GM21515 (cell line): ENCODE measurements around the gene LCMT1.
A peak's percentile ranks its signal among the peaks of the same experiment; 100 is the strongest.
"Not testable (repeated sequence)": the region's sequence is repeated elsewhere in the genome, so short reads cannot be mapped to it uniquely, and the experiment has no call there.

ENCODE experiments used
- ATAC-seq: cut with Tn5 transposase; IDR thresholded peaks from one replicate; pipeline ENCODE4 v1.9.1; 2021; ENCODE audit not compliant: unreplicated experiment

LCMT1 gene

DNA sequence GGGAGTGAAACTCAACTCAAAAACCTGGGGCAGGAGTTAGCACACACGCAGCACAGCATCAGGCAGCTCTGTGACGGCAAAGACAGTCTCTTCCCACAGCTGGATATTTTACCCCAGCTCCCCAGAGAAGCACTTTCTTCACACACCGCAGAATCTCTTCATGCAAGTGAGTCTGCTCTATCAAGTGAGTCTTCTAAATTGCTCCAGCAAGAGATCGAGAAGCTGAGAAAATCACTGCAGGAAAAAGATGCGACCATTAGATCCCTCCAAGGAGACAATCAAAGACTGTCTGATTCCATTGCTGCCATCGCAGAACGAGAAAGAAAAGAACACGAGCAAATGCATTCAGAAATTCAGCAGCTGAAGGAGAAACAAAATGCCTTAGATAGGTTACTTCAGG, 16.9 kb upstream of the LCMT1 start:
- no peak for ATAC-seq

DNA sequence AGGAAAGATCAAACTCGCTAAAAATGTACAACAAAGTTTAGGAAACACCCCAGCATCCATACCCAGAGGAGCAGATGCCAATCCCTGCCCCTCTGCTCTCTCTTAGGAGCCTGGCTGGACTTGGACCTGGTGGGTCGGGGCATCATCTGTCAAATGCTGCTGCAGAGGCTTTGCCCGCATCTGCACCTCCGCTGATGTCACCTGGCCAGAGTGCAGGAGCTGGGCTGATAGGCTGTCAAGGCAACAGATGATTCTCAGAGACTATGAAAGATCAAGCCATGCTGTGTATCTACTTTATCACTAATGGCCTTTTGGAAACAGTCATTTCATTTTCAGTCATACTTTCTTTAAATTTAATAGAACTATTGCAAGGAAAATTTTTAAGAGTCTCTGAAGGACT, 15.9 kb upstream of the LCMT1 start:
- ATAC-seq: no peak

DNA sequence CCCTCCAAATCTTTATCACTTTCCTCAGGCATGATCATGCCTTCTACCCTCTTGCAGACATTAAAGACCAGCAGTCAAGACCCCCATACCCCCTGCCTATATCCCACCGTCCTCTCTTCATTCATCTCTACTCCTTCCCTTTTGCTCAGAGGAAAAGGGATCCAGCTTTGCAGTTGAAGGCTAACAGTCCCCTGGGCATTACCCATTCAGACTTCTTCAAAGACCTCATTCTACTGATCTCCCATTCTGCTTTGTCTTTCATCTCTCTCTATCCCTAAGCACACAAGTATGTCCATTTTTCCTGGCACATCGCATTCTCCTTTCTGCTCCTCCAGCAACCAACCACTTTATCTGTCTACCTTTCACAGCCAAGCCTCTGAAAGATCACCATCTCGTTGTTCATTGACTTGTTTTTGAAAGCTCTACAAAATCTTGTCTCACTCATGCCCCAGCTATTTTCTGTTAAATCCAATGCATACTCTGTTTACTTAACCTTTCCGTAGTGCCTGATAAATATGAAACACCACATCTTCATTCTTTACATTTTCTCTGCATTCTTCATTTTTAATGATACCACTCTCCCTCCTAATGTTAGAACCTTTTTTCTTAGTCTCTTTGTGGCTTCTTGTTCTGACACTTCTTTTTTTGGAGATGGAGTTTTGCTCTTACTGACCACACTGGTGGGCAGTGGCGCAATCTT, 14.1 kb upstream of the LCMT1 start:
- ATAC-seq: no peak

DNA sequence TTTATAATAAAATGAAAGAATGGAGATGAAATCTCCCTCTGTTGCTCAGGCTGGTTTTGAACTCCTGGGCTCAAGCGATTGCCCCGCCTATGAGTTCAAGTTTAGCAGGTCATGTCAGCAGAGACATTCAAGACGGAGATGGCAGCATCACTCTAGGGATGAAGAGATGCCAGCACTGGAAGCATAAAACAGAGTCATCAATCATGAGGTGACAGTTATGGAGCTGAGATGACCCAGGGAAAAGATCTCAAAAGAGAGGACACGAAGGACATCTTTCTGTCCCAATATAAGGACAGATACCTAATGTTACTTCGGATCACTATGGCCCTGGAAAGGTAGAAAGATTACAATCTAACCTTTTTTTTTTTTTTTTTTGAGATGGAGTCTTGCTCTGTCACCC, 11.0 kb upstream of the LCMT1 start:
- ATAC-seq: no peak

DNA sequence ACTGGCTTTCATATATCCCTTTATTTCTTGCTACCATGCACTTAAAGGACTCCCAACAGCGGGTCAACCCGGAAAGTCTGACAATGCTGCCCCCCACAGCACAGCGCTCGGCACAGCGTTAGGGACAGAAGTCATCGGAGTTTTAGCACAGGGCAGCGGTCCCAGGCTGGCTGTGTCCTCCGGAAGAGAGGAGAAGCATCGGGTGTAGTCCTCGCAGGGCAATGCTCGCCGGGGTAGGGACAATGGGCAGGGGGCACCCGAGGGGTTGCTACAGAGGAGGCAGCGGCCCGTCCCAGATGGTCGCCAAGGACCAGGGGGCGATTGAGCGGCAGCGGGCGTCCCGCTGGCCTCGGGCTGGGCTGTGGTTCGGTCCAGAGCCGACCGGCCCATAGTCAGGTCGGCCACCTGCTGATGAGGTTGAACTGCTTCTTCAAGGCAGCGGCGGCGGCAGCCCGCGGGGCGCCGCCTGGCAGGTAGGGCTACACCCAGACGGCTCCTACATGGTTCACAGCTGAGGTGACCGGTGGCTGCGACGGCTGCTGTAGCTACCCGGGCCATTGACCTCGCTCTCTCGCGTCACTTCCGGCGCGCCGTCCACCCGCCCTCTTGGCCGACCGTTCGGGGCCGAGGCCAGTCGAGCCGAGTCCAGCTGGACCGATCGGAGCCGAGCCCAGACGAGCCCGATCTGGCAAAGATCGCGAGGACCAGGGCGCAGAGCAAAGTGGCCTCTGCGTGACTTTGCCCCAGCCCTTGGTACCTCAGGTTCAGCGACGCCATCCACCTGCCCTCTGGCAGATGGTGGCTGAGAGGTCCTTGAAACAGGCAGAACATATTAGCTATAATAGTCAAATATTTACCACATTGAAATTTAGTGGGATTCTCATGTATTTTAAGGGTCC, 4.7 kb upstream of the LCMT1 start:
- peak; percentile 43 for ATAC-seq

DNA sequence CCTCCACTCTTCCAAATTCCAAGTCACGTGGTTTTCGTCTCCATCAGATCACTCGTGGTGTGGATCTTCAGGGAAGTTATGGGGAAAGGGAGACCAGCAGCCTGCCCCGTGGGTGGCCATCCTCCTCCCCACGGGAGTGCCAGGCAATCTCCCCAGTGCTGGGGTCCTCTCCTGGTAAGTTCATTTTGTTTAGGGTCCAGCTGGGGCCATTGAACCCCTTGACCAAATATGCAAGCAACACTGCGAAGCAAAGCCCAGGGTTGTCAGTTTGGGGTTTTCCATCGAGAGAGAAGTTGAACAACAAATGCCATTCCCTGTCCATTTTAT, 4.1 kb upstream of the LCMT1 start:
- ATAC-seq: no peak

DNA sequence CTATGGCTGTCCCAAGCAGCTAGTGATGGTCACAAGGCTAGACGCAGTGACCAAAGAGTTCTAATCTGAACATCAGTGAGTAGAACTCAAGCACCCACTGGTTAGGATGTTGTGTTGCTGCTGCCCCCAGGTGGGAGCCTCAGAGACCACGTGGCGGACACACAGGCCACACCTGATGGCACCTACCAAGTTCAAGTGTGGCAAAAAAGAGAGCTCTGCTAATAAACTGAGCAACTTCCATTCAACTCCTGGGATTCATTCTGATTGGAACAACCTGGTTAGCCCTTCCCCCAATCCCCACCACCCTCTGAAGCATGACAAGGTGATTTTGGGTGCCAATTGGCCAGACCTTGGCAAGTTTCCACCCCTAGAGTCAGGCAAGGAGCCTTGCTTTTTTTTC, 3.5 kb upstream of the LCMT1 start:
- ATAC-seq: no peak

DNA sequence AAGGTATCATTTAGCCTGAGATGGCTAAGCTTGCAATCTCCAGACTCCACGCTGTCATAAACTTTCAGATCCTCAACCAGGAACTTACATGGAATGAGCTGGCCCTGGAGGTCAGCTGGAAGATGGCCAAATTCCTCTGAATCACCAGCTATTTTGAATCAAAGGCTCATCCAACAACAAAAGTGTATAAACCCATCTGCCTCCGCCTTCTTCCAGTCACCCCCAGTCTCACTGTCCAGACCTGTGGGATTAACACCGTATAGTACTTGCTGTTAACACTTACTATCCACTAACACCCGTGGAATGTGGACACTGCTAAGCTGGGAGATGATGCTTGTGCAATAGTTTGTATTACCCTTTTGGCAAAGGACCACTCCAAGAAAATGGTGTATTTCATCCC, 1.9 kb upstream of the LCMT1 start:
- no peak for ATAC-seq

DNA sequence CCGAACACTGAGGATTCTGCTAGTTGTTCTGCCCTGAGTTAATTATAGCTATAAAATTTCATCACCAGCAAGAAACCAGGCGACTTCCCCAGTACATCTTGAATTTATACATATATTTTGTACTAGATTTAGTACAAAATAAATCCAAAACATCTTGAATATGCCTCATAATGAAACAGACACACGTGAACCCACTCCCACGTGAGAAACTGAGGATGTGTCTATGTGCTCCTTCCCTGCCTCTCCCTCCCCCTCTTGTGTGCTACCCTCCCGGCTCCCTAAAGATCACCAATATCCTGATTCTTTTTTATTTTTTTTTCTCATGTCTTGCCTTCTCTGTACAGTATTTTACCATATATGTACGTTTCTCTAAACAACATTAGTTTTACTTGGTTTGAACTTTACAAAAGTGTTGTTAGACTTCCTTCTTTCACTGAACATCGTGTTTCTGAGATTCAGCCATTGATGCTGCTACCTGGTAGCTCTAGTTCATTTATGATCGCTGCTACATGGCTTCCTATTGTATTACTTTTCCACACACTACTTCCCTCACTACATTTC, 1.1 kb upstream of the LCMT1 start:
- ATAC-seq: no peak

DNA sequence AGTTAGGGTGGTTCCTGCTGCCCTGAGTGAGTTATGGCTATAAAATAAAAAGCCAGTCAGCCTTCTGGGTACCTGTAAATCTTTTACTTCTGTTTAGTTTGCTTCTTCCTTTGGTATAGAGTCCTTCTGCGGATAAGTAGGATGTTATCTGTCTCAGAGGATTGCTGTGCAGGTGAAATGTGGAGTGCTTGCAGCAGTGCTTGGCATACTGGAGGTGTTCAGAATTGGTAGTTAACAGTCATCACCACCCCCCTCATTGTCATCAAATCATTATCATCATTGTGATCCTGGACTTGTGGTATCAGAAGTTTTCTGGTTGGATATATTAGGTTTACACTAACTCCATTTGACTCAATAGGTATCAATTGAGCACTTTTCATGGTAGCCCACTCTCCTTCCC, 2.6 kb downstream of the LCMT1 start:
- ATAC-seq: no peak

DNA sequence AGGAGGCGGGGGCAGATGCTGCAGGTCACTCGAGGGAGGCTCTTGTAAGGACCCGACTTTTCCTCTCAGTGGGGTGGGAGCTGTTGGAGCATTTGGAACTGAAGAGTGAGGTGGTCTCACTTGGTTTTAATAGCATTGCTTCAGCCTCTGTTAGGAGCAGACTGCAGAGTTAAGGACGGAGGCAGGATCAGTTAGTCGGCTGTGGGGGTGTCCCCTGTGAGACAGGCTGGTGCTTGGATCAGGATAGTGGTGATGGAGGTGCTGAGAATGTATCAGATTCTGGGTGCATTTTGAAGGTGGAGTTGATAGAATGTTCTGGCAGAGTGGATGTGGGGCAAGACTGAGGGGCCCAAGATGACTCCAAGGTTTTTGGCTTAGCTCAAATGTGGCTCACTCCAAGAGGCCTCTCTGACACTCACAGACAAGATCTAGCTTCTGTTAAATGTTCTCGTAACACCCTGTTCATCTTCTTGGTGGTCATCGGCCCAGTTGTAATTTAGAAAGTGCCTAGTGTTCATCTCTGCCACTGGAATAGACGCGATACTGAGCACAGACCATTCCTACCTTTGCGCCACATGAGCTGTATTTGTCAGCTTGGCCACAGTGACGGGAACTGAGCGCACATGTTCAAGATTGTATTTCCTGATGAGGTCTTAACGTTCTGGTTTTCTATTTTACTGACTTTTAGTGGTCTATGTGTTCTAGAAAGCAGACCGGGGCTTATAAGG, 7.5 kb downstream of the LCMT1 start:
- no peak for ATAC-seq

DNA sequence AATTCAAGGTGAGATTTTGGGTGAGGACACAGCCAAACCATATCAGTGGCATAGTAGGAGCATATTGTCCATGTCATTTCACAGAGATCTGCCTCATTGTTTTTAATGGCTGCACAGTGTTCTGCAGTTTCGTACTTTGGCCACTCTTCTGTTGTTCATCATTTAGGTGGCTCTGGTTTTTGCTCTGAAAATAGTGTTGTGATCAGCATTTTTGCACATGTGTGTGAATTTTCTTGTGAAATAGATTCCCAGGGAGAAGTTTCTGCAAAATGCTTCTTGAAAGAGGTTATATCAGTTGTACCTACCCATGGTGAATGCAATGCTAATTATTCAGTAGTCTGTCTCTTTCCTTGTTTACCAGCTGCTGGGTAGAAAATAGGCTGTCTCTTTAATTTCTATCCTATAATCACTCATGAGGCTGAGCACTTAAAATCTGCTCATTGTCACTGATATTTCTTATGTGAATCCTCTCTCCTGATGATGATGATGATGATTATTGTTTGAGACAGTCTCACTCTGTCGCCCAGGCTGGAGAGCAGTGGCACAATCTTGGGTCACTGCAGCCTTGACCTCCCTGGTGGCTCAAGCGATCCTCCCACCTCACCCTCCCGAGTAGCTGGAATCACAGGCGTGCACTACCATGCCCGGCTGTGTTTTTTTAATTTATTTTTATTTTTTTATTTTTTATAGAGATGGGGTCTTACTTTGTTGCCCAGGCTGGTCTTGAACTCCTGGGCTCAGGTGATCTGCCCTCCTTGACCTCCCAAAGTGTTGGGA, 10.5 kb downstream of the LCMT1 start:
- no peak for ATAC-seq

DNA sequence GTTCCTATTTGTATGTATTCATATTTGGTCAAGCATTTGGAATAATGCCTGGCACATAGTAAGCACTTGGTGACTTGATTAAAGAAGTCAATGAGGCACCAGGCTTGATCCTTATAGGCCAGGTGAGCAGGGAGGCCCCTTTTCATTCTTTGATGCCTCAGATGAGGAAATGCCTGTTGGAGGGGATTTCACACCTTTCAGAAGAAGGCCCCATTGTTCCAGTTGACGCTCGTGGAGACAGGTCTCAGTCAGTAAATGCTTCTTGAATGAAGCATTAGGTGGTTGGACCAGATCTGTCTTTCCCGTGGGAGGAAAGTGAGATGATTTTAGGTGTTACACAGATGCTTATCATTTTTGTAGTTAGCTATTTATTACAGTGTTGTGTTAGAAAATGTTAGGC, 13.0 kb downstream of the LCMT1 start:
- ATAC-seq: no peak

DNA sequence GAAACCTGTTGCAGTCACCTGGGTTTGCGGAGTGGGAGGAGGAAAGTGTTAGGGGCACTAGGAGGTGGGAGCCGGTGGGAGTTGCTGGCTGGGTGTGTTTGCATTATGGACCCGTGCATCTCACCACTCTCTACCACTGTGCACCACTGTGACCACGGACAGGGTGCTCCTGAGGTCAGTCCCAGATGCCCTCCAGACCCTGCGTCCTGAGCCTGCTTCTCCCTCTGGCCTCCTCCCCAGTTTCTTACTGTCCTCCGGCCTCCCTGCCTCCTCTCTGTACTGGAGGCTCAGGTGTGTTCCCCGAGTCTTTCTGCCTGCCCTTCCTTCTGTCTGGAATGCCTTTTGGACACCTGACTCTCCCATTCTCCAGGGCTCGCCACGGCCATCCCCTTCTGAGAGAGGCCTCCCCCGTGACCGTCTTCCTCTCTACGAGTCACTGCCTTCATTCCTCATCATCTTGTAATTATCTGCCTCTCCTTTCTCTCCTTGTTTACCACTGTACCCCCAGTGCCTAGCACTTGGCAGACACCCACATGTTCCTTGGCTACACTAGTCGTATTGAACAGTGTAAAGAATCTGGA, 14.6 kb downstream of the LCMT1 start:
- ATAC-seq: not testable (repeated sequence)

DNA sequence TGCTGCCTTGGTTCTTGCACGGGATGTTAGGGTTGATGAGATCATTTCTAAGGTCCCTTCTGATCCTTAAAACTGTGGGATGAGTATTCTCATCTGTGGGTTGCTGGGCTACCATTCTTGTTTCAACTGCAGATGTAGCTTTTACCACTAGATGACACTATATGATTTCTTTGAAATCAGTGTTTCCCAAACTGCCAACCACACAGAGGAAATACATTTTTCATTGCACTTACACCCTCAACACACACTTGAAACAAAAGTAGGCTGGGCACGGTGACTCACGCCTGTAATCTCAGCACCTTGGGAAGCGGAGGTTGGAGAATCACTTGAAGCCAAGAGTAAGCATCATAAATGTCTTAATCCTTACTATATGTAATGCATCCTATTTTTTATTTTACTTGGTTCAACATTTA, 15.3 kb downstream of the LCMT1 start:
- no peak for ATAC-seq

DNA sequence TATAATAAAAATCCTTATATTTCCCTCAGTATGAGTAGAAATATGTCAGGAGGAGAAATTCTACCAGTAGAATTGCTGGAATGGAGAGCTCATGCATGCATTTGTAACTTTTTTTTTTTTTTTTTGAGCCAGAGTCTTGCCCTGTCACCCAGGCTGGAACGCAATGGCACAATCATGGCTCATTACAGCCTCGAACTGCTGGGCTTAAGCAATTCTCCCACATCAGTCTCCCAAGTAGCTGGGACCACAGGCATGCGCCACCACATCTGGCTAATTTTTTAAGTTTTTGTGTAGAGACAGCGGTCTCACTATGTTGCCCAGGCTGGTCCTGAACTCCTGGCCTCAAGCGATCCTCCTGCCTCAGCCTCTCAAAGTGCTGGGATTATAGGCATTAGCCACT, 21.2 kb downstream of the LCMT1 start:
- not testable (repeated sequence) for ATAC-seq

DNA sequence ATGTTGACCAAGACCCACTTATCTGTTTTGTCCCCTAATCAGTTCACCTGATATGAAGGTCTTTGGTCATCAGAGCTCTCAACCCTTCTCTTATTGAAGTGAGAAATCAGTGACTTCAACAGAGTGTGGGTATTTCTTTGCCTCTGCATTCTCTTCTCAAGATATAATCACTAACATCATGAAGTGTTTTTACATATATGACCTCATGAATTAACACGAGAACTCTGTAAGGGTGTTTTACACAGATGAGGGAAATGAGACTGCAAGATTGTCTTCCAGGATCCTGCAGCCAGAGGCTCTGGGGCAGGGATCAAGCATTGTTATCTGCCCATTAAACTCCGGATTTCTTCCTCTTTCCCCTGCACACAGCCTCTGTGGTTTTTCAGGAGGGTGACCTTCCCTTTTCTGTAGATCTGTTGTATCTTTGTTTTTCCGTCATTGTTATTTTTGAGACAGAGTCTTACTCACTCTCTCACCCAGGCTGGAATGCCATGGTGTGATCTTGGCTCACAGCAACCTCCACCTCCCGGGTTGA, 22.7 kb downstream of the LCMT1 start:
- ATAC-seq: no peak

DNA sequence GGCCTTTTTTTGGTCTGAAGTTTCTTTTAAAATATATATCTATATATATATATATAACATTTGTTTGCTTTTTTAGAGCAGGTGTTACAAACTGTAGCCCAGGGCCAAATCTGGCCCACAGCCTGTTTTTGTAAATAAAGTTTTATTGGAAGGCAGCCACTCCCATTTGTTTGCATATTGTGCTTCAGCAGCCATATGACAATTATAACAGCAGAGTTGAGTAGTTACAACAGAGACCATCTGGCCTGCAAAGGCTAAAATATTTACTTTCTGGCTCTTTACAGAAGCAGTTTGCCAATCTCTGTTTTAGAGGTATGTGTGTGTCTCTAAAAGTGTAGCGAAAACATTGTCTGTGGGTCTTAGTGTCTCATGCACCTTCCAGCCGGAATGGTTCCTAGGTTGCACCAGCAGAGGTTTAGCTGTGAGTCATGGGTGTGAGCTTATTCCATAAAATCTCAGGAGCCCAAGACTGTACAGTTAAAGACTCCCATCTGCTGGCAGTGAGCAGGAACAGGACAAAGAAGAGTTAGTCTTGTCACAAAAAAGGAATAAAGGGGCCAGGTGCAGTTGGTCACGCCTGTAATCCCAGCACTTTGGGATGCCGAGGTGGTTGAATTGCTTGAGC, 23.8 kb downstream of the LCMT1 start:
- no peak for ATAC-seq

DNA sequence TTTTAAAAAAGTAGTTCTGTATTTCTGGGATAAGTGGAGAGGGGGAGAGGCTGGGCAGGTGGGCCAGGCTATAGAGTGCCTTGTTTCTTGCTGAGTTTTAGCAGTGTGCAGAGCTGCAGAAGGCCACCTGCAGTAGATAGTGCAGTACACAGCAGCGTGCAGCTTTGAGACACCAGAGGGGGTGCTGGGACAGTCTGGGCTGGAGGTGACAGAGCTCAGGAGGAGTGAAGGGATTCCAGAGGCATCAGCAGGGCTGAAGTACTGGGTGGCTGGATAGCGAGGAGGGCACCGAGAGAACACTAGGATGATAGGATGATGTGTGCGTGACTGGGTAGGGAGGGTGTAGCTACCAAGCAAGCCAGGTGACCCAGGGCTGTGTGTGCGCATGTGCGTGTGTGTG, 26.6 kb downstream of the LCMT1 start:
- no peak for ATAC-seq

DNA sequence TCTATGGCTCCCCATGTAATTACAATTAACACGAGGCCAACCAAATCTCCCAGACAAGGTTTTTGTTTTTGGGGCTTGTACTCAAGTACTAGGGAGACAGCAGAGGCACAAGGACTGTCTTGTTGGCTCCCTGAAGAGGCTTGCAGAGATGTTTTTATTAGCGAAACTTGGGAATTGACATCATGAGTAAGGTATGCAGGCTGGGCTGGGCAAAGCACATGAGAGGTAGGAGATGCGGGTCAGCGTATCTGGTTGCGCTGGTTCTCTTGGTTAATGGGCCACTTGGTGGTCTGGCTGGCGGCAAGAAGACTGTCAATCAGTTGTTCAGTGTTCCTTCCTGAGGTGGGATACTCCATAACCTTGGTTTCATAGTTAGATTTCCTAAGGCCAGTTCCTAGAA, 28.9 kb downstream of the LCMT1 start:
- no peak for ATAC-seq
